Activated T-helper 1 cell treated with anti-CD3 and anti-CD28 coated beads, Interleukin-12 subunit alpha, Interleukin-12 subunit beta, Interleukin-2, Interleukin-4 antibody, amounts not matched to agents 30 ng/mL and 10 ng/mL and 1 ng/mL, durations not matched to agents 14 hours and 24 hours and 36 hours (primary cell): ENCODE measurements around the gene GABRB2. TPM values are rescaled to one million over a fixed set of nuclear protein-coding genes. Genes with fewer than 3 reads are reported as not detected.

Experiments used
- DNase-seq: peaks from one replicate; pipeline ENCODE4 v3.0.0; 2021; ENCODE audit warnings: low spot score
- H3K27ac Mint-ChIP-seq: one replicate; pipeline ENCODE4 v1.8.0; 2021; ENCODE audit warnings: mild to moderate bottlenecking, mixed read lengths
- H3K27me3 Mint-ChIP-seq: one replicate; pipeline ENCODE4 v1.8.0; 2022; ENCODE audit warnings: mild to moderate bottlenecking, moderate library complexity, mixed read lengths; ENCODE audit not compliant: insufficient read depth
- H3K36me3 Mint-ChIP-seq: one replicate; pipeline ENCODE4 v1.8.0; 2021; ENCODE audit warnings: low read depth, mixed read lengths
- H3K4me1 Mint-ChIP-seq: one replicate; pipeline ENCODE4 v1.8.0; 2021; ENCODE audit warnings: low read depth, mixed read lengths
- H3K4me3 Mint-ChIP-seq: one replicate; pipeline ENCODE4 v1.8.0; 2021; ENCODE audit warnings: mild to moderate bottlenecking, moderate library complexity, mixed read lengths
- H3K9me3 Mint-ChIP-seq: one replicate; pipeline ENCODE4 v1.8.0; 2021; ENCODE audit warnings: mixed read lengths
- intact Hi-C: fragments of 100-400 bp; cut with micrococcal nuclease; formaldehyde crosslinking; loops from one replicate; pipeline ENCODE4 v1.15.1; 2024
- total RNA-seq: library from RNA; stranded (reverse); gene quantifications from 2 replicates; pipeline ENCODE4 v1.2.3, GENCODE V29; 2022

GABRB2 gene
- not detected in 2 replicates for total RNA-seq

DNA sequence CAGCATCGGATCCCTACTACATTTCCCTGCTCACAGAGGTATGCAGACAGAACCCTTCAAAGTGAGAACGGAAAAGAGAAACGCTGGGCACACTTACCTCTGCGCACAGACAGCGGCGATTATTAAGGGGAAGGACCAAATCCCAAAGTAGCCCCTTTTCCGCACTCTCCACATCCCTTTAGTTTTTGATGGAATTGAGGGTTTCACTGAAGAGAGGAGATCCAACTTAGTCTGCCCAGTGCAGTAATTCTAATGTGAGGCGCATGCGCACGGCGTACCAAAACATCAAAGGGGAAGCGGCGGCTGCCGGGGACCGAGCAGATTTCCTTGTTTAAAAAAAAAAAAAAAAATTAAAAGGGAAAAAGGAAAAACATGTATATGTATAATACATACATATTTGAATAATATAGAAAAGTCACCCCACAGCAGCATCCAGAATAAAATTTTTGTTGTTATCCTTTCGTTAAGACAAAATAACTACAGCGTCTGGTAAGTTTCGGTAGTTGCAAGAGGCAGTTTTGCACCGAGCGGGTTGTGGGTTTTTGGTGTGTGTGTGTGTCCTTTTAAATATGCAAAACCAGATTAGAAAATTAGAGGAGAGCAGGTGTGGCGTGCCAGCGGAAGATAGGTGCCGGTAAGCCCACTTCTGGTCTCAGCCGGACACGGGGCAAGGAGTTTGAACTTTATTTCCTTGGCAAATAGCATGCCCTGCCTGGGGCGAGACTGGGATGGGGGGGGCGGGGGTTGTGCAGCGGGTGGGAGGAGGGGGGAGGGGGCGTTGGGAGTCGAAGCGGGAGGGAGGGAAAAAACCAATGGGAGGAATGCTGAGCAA, at the start of gene GABRB2:
TSS of gene GABRB2 (minus strand) at position 256 of the 832 bp plus-strand sequence. CDS start at position 174, 82 bp downstream.
- no peaks in the 10 kb centered on the region for H3K36me3 Mint-ChIP-seq
- intact Hi-C loops, result no loop called here
- DNase-seq, result no peak
- no peak within 1 kb of the TSS for H3K27ac Mint-ChIP-seq
- H3K4me1 Mint-ChIP-seq, result peaks cover 22% of the 10 kb centered on the region
- no peaks in the 10 kb centered on the region for H3K9me3 Mint-ChIP-seq
- H3K27me3 Mint-ChIP-seq, result peaks cover 44% of the 10 kb centered on the region
- peak within 1 kb of the TSS; percentile 76 for H3K4me3 Mint-ChIP-seq

DNA sequence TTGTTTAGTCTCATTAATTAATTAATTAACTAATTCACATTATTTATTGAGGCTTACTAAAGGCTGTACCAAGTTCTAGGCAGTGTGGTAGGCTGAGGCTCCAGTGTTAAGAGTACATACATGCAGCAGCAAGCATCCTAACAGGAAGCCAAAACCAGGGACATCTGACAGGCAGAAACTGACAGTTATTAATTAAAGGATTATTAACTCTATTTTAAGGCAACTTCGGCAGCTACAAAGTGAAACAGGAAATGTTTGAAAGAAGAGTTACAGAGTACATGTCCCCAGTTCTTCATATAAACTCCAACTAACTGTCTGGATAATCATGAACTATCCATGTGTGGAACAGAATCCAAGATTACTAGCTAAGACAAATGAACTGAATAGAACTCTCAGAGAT, 39.3 kb upstream of the GABRB2 start:
- Mint-ChIP-seq H3K4me3 (no peak overlapping the region), H3K9me3 (no peaks in the 10 kb centered on the region), H3K27me3 (no peaks in the 10 kb centered on the region), H3K27ac (no peak overlapping the region), H3K4me1 (no peaks in the 10 kb centered on the region), H3K36me3 (no peaks in the 10 kb centered on the region)
- no peak for DNase-seq
- intact Hi-C loops, result no loop called here

DNA sequence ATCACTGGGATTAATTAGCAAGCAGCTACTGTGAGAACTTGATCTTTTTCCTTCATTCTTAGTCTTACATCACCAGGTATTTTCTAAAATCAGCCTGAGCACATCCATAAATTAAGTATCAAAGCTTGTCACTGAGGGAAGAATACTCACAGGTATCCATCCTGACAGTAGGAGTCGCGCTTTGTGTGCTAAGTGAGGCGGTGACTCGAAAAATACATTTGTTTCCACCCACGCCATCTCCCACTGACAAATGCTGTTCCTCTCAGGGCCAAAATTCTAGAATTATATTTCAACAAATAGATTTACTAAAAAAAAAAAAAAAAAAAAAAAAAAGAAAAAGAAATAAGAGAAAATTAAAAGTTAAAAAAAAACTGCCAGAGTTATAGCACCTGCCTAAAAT, 34.1 kb upstream of the GABRB2 start:
- DNase-seq, result no peak
- Mint-ChIP-seq H3K27ac (no peak overlapping the region), H3K36me3 (no peaks in the 10 kb centered on the region), H3K9me3 (no peaks in the 10 kb centered on the region), H3K4me1 (no peaks in the 10 kb centered on the region), H3K27me3 (no peaks in the 10 kb centered on the region), H3K4me3 (no peak overlapping the region)
- intact Hi-C loops, result no loop called here

DNA sequence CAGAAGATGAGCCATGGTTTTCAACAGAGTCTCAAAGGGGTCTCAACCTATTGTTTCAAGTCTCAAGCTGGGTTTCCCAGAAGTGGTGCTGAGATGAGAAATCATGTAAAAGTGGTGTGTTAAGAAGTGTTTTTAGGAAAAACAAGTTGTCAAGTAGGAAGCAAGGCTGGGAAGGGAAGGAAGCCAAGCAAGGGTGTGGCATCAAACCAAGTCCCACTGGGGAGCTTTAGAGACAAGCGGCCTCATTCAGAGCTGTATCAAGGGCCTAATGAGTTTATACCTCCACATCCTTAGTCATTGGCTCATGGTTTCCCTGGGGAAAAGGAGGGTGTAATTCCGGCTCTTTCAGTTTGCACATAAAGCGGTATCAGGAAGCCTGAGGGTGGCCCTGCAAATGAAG, 26.4 kb upstream of the GABRB2 start:
- H3K27ac Mint-ChIP-seq, result no peak overlapping the region
- intact Hi-C loops, result no loop called here
- no peaks in the 10 kb centered on the region for H3K36me3 Mint-ChIP-seq

DNA sequence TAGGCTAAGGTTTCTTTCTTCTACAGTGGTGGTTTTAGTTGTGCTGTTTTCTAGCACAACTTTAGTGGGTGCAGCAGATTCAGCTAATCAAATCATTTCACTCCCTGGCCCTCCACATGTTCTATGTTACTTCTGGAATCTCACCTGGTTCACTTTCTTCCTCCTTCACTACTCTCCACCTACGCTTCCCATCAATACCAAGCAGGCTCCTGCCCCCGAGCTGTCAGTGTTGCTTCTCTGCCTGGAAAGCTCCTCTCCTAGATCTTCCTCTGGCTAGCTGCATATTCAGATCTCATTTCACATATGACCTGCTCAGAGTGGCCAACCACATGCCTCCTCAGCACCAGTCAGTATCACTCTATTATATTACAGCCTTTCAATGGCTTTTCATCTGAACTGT, 19.6 kb upstream of the GABRB2 start:
- DNase-seq, result no peak
- no peaks in the 10 kb centered on the region for H3K4me1 Mint-ChIP-seq
- no peaks in the 10 kb centered on the region for H3K36me3 Mint-ChIP-seq
- no peak overlapping the region for H3K4me3 Mint-ChIP-seq
- H3K27ac Mint-ChIP-seq, result no peak overlapping the region
- H3K9me3 Mint-ChIP-seq, result no peaks in the 10 kb centered on the region
- intact Hi-C loops, result no loop called here
- H3K27me3 Mint-ChIP-seq, result no peaks in the 10 kb centered on the region

More for the DNA sequence above, 26.4 kb upstream of the GABRB2 start:
- Mint-ChIP-seq H3K4me1 (no peaks in the 10 kb centered on the region), H3K9me3 (no peaks in the 10 kb centered on the region), H3K4me3 (no peak overlapping the region), H3K27me3 (no peaks in the 10 kb centered on the region)
- no peak for DNase-seq

DNA sequence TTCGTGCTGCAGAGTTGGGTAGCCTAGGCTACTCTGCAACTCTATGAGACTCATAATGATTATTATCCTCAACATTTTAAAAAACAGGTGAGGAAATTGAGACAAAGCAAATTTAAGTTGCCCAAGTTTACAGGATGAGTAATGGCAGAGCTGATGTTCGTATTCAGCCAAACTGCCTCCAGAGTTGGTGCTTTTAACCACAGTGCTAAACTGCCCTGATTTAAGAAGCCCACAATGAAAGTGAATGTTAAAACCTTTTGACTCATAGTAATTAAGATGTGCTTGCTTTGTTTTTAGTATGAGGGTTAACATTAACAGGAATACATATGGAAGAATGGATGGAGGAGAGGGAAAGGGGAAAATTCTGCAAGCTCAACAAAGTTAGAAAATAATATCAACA, 15.9 kb upstream of the GABRB2 start:
- intact Hi-C loops, result no loop called here
- no peak for DNase-seq
- no peaks in the 10 kb centered on the region for H3K4me1 Mint-ChIP-seq
- no peaks in the 10 kb centered on the region for H3K9me3 Mint-ChIP-seq
- no peaks in the 10 kb centered on the region for H3K27me3 Mint-ChIP-seq
- H3K27ac Mint-ChIP-seq, result no peak overlapping the region
- H3K4me3 Mint-ChIP-seq, result no peak overlapping the region
- H3K36me3 Mint-ChIP-seq, result no peaks in the 10 kb centered on the region

DNA sequence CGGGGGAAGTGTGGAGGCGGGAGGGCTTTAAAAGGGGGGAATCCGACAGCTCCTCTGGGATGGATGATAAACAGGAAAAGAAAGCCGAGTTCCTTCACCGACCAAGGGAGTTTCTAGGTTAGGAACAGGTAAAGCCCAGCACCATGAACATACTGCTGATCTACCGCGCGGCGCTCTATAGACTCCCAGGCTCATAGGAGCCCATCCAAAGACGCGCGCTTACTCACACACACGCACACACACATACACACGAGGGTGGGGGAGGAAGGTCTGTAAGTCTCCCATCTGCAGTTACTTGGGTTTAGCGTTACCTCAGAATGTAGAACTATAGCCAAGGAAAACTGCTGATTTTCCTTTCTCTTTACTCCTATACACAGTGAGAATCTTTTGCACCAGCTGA, 2.6 kb upstream of the GABRB2 start:
- Mint-ChIP-seq H3K36me3 (no peaks in the 10 kb centered on the region), H3K27me3 (peaks cover 44% of the 10 kb centered on the region), H3K4me1 (peaks cover 22% of the 10 kb centered on the region), H3K27ac (no peak overlapping the region), H3K4me3 (no peak overlapping the region), H3K9me3 (no peaks in the 10 kb centered on the region)
- no peak for DNase-seq
- intact Hi-C loops, result no loop called here

DNA sequence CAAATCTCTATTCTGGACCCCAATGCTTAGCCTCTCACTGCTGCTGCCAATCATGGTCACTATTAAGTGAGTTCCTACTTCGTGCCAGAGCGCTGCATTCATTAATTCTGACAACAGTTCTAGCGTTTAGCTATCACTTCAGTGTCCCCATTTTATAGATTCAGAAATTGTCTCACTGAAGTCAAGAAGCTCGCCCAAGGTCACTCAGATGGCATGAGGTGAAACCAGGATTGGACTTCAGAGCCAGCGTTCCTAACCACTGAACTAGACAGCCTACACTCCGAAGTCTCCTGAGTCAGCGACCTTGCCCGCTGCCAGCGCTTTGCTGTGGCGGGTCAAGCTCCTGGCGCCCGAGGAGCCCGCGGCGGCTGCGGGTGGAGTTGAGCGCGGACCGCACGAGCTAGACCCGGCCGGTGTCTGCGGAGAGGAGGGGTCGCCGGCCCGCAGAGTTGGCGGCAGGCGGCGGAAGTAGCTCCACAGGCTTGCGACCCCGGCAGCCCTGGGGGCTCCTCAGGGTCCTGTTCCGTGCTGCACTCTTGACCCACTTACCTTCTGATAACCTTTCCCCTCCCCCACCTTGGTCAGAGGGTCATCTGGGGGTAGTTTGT, 2.1 kb upstream of the GABRB2 start:
- Mint-ChIP-seq H3K27me3 (peaks cover 44% of the 10 kb centered on the region), H3K9me3 (no peaks in the 10 kb centered on the region)

DNA sequence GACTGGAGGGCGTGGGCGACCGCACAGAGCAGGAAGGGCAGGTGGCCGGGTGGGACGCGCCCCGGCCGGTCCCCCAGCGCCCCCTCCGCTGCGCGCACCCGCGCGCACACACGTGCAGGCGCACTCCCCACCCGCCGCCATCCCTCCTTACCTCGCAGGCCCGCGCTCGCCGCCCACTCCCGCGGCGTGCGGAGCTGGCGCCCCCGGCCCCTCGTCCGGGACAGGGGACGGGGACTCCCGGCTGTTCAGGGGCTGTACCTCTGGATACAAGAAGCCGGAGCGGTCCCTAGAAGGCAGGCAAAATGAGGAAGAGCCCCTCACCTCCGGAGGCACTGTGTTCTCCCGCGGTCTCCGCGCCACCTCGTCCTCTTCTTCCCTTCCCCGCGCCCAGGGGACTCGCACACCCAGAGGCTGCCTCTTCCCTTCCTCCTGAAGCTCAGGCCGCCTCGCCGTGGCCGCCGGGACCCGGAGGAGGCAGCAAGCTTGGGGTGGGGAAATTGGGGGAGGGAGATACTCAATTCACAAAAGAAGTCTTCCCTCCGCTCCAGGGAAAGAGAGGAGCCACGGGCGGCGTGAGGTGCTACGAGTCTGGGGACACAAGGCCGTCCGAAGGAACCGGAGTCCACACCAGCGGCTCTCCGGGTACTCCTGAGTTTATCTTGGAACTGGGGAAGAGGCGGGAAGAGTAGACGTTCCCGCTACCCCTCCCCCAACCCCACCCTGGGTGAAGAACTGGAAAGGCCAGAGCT, 1.4 kb upstream of the GABRB2 start:
- intact Hi-C loops, result no loop called here
- DNase-seq, result no peak
- Mint-ChIP-seq H3K27me3 (peaks cover 44% of the 10 kb centered on the region), H3K36me3 (no peaks in the 10 kb centered on the region), H3K9me3 (no peaks in the 10 kb centered on the region), H3K4me3 (no peak overlapping the region), H3K27ac (no peak overlapping the region), H3K4me1 (peaks cover 22% of the 10 kb centered on the region)

More for the DNA sequence above, 2.1 kb upstream of the GABRB2 start:
- DNase-seq, result no peak
- no peaks in the 10 kb centered on the region for H3K36me3 Mint-ChIP-seq
- intact Hi-C loops, result no loop called here
- peaks cover 22% of the 10 kb centered on the region for H3K4me1 Mint-ChIP-seq
- H3K27ac Mint-ChIP-seq, result no peak overlapping the region
- no peak overlapping the region for H3K4me3 Mint-ChIP-seq

DNA sequence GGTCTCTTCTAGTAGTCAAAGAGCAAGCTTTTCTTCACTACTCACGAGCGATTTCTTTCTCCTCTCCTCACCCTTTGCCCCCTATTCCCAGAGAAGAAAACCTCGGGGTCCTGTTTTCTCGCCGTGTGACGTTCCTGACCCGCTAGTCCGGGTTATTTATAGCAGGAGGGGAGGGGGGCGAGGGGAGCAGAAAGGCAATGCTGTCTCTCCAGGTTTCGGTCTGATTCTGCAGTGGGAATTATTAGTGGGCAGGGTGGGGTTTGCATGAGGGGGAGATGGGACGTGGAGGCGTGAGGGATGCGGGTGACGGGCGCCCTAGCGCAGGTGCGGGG, 847 bp upstream of the GABRB2 start:
- no peaks in the 10 kb centered on the region for H3K36me3 Mint-ChIP-seq
- no peak for DNase-seq
- H3K27ac Mint-ChIP-seq, result no peak overlapping the region
- H3K4me3 Mint-ChIP-seq, result peak overlapping the region; percentile 7
- H3K4me1 Mint-ChIP-seq, result peaks cover 22% of the 10 kb centered on the region
- peaks cover 44% of the 10 kb centered on the region for H3K27me3 Mint-ChIP-seq
- H3K9me3 Mint-ChIP-seq, result no peaks in the 10 kb centered on the region
- intact Hi-C loops, result no loop called here

DNA sequence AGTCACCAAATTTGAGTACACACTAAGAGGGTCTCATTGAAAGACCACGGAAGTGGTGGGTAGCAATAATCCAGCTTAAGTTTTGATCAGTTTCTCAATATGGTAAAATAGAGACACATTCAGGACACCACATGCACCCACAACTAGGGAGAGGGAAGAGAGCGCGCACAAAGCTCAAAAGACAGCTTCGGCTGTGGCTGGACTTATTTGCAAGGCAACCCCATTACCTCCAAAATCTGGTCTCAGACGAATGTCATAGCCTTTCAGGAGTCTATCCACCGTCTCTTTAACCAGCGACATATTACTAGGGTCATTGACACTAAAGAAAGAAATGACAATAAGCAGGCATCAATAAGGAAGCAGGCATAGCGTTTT, 443 bp downstream of the GABRB2 start:
- Mint-ChIP-seq H3K27me3 (peaks cover 44% of the 10 kb centered on the region), H3K4me1 (peaks cover 22% of the 10 kb centered on the region), H3K4me3 (peak overlapping the region; percentile 76), H3K9me3 (no peaks in the 10 kb centered on the region), H3K36me3 (no peaks in the 10 kb centered on the region), H3K27ac (no peak overlapping the region)
- DNase-seq, result no peak
- intact Hi-C loops, result no loop called here

DNA sequence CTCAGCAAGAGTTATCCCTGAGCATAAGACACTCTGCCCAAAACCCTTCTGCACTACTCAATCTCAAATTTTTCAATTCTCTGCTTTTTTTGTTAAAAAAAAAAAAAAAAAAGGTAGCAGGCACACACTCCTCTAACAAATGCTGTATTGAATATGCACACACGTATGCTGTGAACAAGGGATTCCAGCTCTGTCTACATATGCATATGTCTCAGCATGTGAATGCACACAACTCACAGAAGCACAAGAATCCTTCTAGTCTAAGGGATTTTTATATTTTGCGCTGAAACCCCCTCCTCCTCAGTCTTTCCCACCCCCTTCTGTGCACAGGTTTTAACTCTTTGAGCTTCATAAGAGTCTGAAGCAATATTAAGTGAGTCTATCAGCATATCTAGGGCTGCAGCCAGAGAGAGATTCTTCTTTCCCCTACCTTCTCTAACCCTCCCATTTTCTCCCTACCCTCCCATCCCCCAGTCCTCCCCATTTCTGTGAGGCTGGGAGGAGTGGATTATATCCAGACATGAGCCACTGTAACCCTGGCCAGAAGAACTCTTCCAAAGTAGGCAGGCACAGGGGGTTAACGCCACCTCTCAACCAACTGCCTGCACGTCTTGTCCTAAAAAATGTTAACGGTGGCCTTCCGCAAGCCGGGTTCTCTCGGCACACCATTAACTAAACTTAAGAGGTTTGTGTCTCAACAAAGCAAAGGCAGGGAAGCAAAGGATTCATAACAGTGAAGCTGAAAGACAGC, 1.0 kb downstream of the GABRB2 start:
- H3K27ac Mint-ChIP-seq, result no peak overlapping the region
- intact Hi-C loops, result no loop called here
- peaks cover 44% of the 10 kb centered on the region for H3K27me3 Mint-ChIP-seq
- DNase-seq, result no peak
- peaks cover 22% of the 10 kb centered on the region for H3K4me1 Mint-ChIP-seq
- H3K4me3 Mint-ChIP-seq, result peak overlapping the region; percentile 76
- H3K9me3 Mint-ChIP-seq, result no peaks in the 10 kb centered on the region
- no peaks in the 10 kb centered on the region for H3K36me3 Mint-ChIP-seq
